ENCODE data around the gene NEK2. TPM values are rescaled to one million over a fixed set of nuclear protein-coding genes. Genes with fewer than 3 reads are reported as not detected.

Gene NEK2
- total RNA-seq, 1 experiment from 2014 or later, result 44.5 TPM

- Mint-ChIP-seq H3K27me3 (ENCODE audit: insufficient read depth, unreplicated experiment) (no peaks in the 10 kb centered on the region), H3K9me3 (ENCODE audit: unreplicated experiment) (no peaks in the 10 kb centered on the region), H3K36me3 (ENCODE audit: insufficient read depth, unreplicated experiment) (peaks cover 43% of the 10 kb centered on the region), H3K27ac (ENCODE audit: low read depth, unreplicated experiment) (no peak overlapping the region), H3K4me1 (ENCODE audit: insufficient read depth, unreplicated experiment) (peaks cover 8% of the 10 kb centered on the region), H3K4me3 (ENCODE audit: unreplicated experiment) (no peak overlapping the region)
- POLR2A ChIA-PET, result interaction anchor here (0.8 to 1.6 kb wide), 3 partner anchors 88 to 153 kb away, joined by 3 to 7 read pairs (median 5); partner anchors contain the start of gene SLC30A1
- BruUV-seq (replicated peaks), result no TSS peak
- no peak for DNase-seq (ENCODE audit: unreplicated experiment)
- no peak for TF ChIP-seq CTCF (IDR thresholded peaks at IDR 0.05; ENCODE audit: unreplicated experiment)
- intact Hi-C loops (cut with micrococcal nuclease), result no loop called here
- CTCF ChIA-PET, result interaction anchor here (0.6 to 4.8 kb wide), 10 partner anchors 12 to 1293 kb away, joined by 3 to 31 read pairs (median 4); partner anchors contain the start of genes DTL and INTS7
Observed at GRCh38 chr1:211667065-211667617, 8.3 kb downstream of the NEK2 start.

DNA sequence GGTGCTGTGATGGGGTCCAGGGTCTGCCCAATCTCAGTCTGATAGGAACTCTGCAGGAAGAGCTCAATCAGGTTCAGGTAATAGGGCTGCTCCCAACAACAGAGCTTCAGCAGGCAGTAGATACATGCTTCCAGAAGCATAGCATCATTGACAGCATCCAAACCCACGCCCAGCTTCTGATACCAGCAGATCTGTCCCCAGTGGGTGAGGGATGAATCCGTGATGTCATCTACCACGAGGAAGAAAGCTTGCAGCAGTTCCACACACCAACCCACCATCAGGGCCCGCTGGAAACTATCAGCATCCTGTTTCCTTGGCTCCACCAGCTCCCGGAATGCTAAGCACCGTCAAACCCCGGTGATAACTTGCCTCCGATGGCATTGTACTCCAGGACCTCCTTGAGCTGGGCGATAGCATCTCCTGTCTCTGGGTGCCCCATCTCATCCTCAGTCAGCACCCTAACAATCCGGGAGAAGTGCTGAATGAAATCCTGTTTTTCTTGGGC, 14.7 kb downstream of the NEK2 start:
- no peak for DNase-seq (ENCODE audit: unreplicated experiment)
- ChIA-PET POLR2A (interaction anchor here (0.6 to 1.4 kb wide), 4 partner anchors 82 to 169 kb away, joined by 4 to 6 read pairs (median 4); partner anchors contain the start of gene SLC30A1), CTCF (interaction anchor here (0.6 to 16.1 kb wide), 7 partner anchors 21 to 337 kb away, joined by 3 to 418 read pairs (median 4); partner anchors contain the start of gene SLC30A1)
- no peaks in the 10 kb centered on the region for H3K9me3 Mint-ChIP-seq (ENCODE audit: unreplicated experiment)
- no peaks in the 10 kb centered on the region for H3K27me3 Mint-ChIP-seq (ENCODE audit: insufficient read depth, unreplicated experiment)
- no peak for TF ChIP-seq CTCF (IDR thresholded peaks at IDR 0.05; ENCODE audit: unreplicated experiment)
- peaks cover 17% of the 10 kb centered on the region for H3K36me3 Mint-ChIP-seq (ENCODE audit: insufficient read depth, unreplicated experiment)
- H3K27ac Mint-ChIP-seq (ENCODE audit: low read depth, unreplicated experiment), result no peak overlapping the region
- intact Hi-C loops (cut with micrococcal nuclease), result no loop called here
- no peaks in the 10 kb centered on the region for H3K4me1 Mint-ChIP-seq (ENCODE audit: insufficient read depth, unreplicated experiment)
- no peak overlapping the region for H3K4me3 Mint-ChIP-seq (ENCODE audit: unreplicated experiment)
- no TSS peak for BruUV-seq (replicated peaks)

DNA sequence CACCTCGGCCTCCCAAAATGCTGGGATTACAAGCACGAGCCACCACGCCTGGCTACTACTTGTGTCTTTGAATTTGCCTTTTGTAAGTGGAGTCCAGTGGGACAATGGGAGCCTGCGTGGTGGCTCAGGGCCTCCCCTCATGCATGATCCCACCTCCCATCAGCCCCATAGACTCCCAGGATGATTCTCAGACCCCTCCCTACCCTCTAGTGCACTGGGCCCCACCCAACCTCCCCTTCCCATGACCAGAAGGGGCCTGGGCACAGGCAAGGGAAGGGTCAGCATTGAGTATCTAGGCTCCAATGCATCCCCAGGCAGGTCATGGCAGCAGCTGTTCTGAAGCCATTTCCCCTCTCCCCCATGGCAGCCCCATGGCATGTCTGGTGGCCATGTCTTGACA, 18.7 kb downstream of the NEK2 start:
- Mint-ChIP-seq H3K4me3 (ENCODE audit: unreplicated experiment) (no peak overlapping the region), H3K36me3 (ENCODE audit: insufficient read depth, unreplicated experiment) (no peaks in the 10 kb centered on the region), H3K9me3 (ENCODE audit: unreplicated experiment) (no peaks in the 10 kb centered on the region), H3K4me1 (ENCODE audit: insufficient read depth, unreplicated experiment) (peaks cover 26% of the 10 kb centered on the region), H3K27me3 (ENCODE audit: insufficient read depth, unreplicated experiment) (no peaks in the 10 kb centered on the region), H3K27ac (ENCODE audit: low read depth, unreplicated experiment) (no peak overlapping the region)
- CTCF ChIA-PET, result interaction anchor here (0.6 to 16.1 kb wide), 17 partner anchors 8 to 333 kb away, joined by 3 to 418 read pairs (median 5); partner anchors contain the start of gene SLC30A1
- intact Hi-C loops (cut with micrococcal nuclease), result loop anchor here (5.0 kb wide), 2 partner anchors 274 to 1209 kb away; no protein-coding TSS in a partner anchor
- POLR2A ChIA-PET, result interaction anchor here (1.0 to 4.2 kb wide), 5 partner anchors 8 to 142 kb away, joined by 3 to 51 read pairs (median 4); partner anchors contain the start of gene SLC30A1
- BruUV-seq (replicated peaks), result no TSS peak
- DNase-seq (ENCODE audit: unreplicated experiment), result no peak
- TF ChIP-seq CTCF (IDR thresholded peaks at IDR 0.05; ENCODE audit: unreplicated experiment), result no peak
